ENCODE data around the gene ARL6IP1.

DNA sequence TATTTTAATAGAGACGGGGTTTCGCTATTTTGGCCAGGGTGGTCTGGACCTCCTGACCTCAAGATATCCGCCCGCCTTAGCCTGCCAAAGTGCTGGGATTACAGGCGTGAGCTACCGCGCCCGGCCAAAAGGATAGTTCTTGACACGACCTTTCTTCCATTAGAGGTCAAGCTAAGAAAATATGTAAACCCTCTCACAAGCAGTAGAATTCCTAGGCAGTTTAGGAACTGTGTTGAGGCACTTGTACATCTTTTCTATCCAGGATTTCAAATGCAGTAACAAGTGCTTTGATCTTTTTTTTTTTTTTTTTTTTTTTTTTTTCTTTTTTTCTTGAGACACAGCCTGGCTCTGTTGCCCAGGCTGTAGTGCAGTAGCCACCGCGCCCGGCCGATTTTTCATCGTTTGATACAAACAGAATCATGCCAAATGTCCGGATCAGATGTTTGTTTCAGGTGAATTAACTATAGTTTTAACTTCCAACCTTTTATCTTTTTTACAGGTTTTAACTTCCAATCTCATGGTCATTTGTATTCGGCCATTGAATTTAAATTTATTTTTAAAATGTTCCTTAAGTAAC is 1.5 kb upstream of the ARL6IP1 start:
- TF ChIP-seq SP1 (IDR thresholded peaks at IDR 0.05), result no peak
- TF ChIP-seq, protein P1, sequence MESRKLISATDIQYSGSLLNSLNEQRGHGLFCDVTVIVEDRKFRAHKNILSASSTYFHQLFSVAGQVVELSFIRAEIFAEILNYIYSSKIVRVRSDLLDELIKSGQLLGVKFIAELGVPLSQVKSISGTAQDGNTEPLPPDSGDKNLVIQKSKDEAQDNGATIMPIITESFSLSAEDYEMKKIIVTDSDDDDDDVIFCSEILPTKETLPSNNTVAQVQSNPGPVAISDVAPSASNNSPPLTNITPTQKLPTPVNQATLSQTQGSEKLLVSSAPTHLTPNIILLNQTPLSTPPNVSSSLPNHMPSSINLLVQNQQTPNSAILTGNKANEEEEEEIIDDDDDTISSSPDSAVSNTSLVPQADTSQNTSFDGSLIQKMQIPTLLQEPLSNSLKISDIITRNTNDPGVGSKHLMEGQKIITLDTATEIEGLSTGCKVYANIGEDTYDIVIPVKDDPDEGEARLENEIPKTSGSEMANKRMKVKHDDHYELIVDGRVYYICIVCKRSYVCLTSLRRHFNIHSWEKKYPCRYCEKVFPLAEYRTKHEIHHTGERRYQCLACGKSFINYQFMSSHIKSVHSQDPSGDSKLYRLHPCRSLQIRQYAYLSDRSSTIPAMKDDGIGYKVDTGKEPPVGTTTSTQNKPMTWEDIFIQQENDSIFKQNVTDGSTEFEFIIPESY (IDR thresholded peaks at IDR 0.05), result no peak

All from liver (tissue), 2 donors.